OCI-LY7 (cell line): ENCODE measurements around the gene SPSB1. TPM values are rescaled to one million over a fixed set of nuclear protein-coding genes. Genes with fewer than 3 reads are reported as not detected.

Source experiments
- BruUV-seq: library from RNA; stranded (reverse); fragments of 400-500 nt; replicated peaks from 2 replicates; lab custom pipeline; 2021; lab: Mats Ljungman, UMichigan
- CTCF ChIA-PET: fragments of 300-600 bp; sonication (Branson Sonifier 250); formaldehyde crosslinking; loops from one replicate; lab custom pipeline; 2022; ENCODE audit warnings: antibody characterized with exemption; ENCODE audit not compliant: unreplicated experiment; lab: Charles Lee
- POLR2A ChIA-PET: fragments of 300-600 bp; sonication (Branson Sonifier 250); formaldehyde crosslinking; loops from one replicate; lab custom pipeline; 2022; ENCODE audit warnings: antibody characterized with exemption; lab: Charles Lee
- DNase-seq: peaks from one replicate; pipeline ENCODE4 v3.0.0-alpha.2; 2015; ENCODE audit warnings: low spot score
- H2AFZ ChIP-seq: fragments of 200-600 bp; sonication (generic), shearing (Covaris generic); 2 replicates; pipeline ENCODE4 v1.6.1; 2014; ENCODE audit warnings: mild to moderate bottlenecking, antibody characterized with exemption, low read length, moderate library complexity
- H3K27ac ChIP-seq: fragments of 200-600 bp; sonication (generic); 2 replicates; pipeline ENCODE4 v1.5.1; 2014; ENCODE audit warnings: mixed run types, low read depth, mild to moderate bottlenecking, moderate library complexity, low read length, inconsistent platforms; ENCODE audit not compliant: poor library complexity, severe bottlenecking
- H3K36me3 ChIP-seq: fragments of 200-600 bp; sonication (generic); 2 replicates; pipeline ENCODE4 v1.6.1; 2014; ENCODE audit warnings: mild to moderate bottlenecking, antibody characterized with exemption, low read length, moderate library complexity, mixed read lengths; ENCODE audit not compliant: insufficient read depth
- H3K4me1 ChIP-seq: fragments of 200-600 bp; sonication (generic); 2 replicates; pipeline ENCODE4 v1.5.1; 2014; ENCODE audit warnings: mild to moderate bottlenecking, low read length; ENCODE audit not compliant: insufficient read depth, poor library complexity, severe bottlenecking
- H3K4me2 ChIP-seq: fragments of 200-600 bp; sonication (generic); 2 replicates; pipeline ENCODE4 v1.6.1; 2014; ENCODE audit warnings: mild to moderate bottlenecking, low read length
- H3K4me3 ChIP-seq: fragments of 200-600 bp; sonication (generic); 2 replicates; pipeline ENCODE4 v1.5.1; 2014; ENCODE audit warnings: mild to moderate bottlenecking, low read depth, low read length; ENCODE audit not compliant: poor library complexity, severe bottlenecking
- H3K79me2 ChIP-seq: fragments of 200-600 bp; sonication (generic); 2 replicates; pipeline ENCODE4 v1.6.1; 2016; ENCODE audit warnings: low read depth, mild to moderate bottlenecking, low read length, moderate library complexity, mixed read lengths; ENCODE audit not compliant: insufficient read depth
- H3K9me2 ChIP-seq: fragments of 200-600 bp; sonication (generic); 2 replicates; pipeline ENCODE4 v1.6.1; 2016; ENCODE audit warnings: mild to moderate bottlenecking, low read length, mixed read lengths; ENCODE audit not compliant: insufficient read depth
- H3K9me3 ChIP-seq: fragments of 200-600 bp; sonication (generic); 2 replicates; pipeline ENCODE4 v1.6.1; 2014; ENCODE audit warnings: mild to moderate bottlenecking, mixed run types, low read length, mixed read lengths
- H4K20me1 ChIP-seq: fragments of 200-600 bp; sonication (generic); 2 replicates; pipeline ENCODE4 v1.6.1; 2014; ENCODE audit warnings: mild to moderate bottlenecking, antibody characterized with exemption, low read length, moderate library complexity, mixed read lengths; ENCODE audit not compliant: insufficient read depth
- EZH2phosphoT487 ChIP-seq: fragments of 200-600 bp; sonication (generic); IDR thresholded peaks from 2 replicates; pipeline ENCODE4 v1.6.1; 2018; ENCODE audit warnings: low read depth, borderline replicate concordance, mild to moderate bottlenecking, mixed run types, antibody characterized with exemption, low read length, moderate library complexity, mixed read lengths
- intact Hi-C: fragments of 100-400 bp; cut with micrococcal nuclease; formaldehyde crosslinking; loops from one replicate; pipeline ENCODE4 v1.10.0; 2022; ENCODE audit not compliant: unreplicated experiment
- total RNA-seq, 2 experiments: library from RNA; depleted of rRNA in 1 of 2; stranded (reverse); fragments of >200 nt in 1 of 2; shearing (Covaris generic) in 1 of 2; gene quantifications; 2 replicates each; pipeline ENCODE4 v1.2.3, GENCODE V29; 2014 to 2022
- TF ChIP-seq, protein P1 (sequence below): fragments of 200-600 bp; sonication (generic); conservative IDR thresholded peaks from 2 replicates; pipeline ENCODE4 v1.5.1; 2014; ENCODE audit warnings: mild to moderate bottlenecking, antibody characterized with exemption, low read length, moderate library complexity, mixed read lengths

The SPSB1 gene
- total RNA-seq, 2 experiments from 2014 or later, result 1.2 to 14.0 TPM

DNA sequence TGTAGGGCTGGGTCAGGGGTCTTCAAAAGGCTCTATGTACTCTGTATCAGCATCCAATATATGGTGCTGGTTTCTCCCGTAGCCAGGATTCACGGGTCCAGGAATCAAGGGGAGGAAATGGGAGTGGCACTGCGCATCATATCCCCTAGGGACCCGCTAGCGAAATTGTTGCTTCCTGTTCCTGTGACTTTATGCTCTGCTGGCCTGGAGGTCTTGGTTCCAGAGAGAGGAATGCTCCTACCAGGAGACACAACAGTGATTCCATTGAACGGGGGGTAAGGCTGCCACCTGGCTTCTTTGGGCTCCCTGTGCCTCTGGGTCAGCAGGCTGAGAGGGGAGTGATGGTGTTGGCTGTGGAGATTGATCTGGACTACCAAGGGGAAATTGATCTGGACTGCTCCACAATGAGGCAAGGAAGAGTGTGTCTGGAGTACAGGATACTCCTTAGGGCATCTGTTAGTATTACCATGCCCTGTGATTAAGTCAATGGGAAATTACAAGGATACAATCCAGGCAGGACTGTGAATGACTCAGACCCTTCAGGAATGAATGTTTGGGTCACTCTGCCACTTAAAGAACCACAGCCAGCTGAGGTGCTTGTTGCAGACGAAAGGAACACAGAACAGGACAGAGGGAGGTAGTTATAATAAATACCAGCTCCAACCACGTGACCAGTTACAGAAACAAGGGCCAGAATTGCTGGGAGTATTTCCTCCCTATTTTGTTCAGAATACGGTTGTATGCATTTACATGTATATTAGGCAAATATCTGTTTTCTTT lies 10.2 kb downstream of the SPSB1 start:
- no TSS peak for BruUV-seq
- Histone ChIP-seq H3K9me2 (no peaks in the 10 kb centered on the region), H3K9me3 (no peaks in the 10 kb centered on the region), H3K36me3 (no peaks in the 10 kb centered on the region), H3K4me2 (peak overlapping the region; percentile 61), H3K4me1 (peaks cover 44% of the 10 kb centered on the region), H4K20me1 (peaks cover 6% of the 10 kb centered on the region; the same call in 1 of the 2 replicates), H3K4me3 (no peak overlapping the region), H3K27ac (no peak overlapping the region), H3K79me2 (peaks cover 10% of the 10 kb centered on the region; the same call in 1 of the 2 replicates), H2AFZ (no peak overlapping the region)
- TF ChIP-seq EZH2phosphoT487, result no peak
- ChIA-PET CTCF (no interaction called here), POLR2A (no interaction called here)
- peak; percentile 42 for DNase-seq
- intact Hi-C loops, result no loop called here

DNA sequence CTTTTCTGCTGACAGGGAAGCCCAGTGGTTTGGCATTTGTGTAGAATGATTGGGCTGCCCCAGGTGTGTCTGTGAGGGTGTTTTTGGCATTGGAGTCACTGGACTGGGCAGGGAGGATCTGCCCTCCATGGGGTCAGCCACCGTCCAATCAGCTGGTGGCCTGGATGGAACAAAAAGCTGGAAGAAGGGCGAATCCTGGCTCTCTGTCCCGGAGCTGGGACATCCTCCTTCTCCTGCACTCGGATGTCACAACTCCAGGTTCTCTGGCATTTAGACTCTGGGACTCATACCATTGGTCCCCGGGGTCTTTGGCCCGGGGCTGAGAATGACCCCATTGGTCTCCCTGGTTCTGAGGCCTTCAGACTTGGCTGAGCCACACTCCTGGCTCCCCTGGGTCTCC lies 11.2 kb downstream of the SPSB1 start:
- H3K27ac ChIP-seq, result no peak overlapping the region
- BruUV-seq, result no TSS peak
- H3K9me2 ChIP-seq, result no peaks in the 10 kb centered on the region
- intact Hi-C loops, result no loop called here
- no peak for DNase-seq
- ChIA-PET POLR2A (no interaction called here), CTCF (no interaction called here)
- no peak overlapping the region for H3K4me3 ChIP-seq
- peaks cover 44% of the 10 kb centered on the region for H3K4me1 ChIP-seq
- H3K4me2 ChIP-seq, result no peak overlapping the region
- TF ChIP-seq, protein P1, sequence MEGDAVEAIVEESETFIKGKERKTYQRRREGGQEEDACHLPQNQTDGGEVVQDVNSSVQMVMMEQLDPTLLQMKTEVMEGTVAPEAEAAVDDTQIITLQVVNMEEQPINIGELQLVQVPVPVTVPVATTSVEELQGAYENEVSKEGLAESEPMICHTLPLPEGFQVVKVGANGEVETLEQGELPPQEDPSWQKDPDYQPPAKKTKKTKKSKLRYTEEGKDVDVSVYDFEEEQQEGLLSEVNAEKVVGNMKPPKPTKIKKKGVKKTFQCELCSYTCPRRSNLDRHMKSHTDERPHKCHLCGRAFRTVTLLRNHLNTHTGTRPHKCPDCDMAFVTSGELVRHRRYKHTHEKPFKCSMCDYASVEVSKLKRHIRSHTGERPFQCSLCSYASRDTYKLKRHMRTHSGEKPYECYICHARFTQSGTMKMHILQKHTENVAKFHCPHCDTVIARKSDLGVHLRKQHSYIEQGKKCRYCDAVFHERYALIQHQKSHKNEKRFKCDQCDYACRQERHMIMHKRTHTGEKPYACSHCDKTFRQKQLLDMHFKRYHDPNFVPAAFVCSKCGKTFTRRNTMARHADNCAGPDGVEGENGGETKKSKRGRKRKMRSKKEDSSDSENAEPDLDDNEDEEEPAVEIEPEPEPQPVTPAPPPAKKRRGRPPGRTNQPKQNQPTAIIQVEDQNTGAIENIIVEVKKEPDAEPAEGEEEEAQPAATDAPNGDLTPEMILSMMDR, result no peak
- TF ChIP-seq EZH2phosphoT487, result no peak
- no peaks in the 10 kb centered on the region for H3K9me3 ChIP-seq
- H4K20me1 ChIP-seq, result peaks cover 6% of the 10 kb centered on the region; the same call in 1 of the 2 replicates
- H3K36me3 ChIP-seq, result no peaks in the 10 kb centered on the region
- no peak overlapping the region for H2AFZ ChIP-seq
- peaks cover 6% of the 10 kb centered on the region; the same call in 1 of the 2 replicates for H3K79me2 ChIP-seq

DNA sequence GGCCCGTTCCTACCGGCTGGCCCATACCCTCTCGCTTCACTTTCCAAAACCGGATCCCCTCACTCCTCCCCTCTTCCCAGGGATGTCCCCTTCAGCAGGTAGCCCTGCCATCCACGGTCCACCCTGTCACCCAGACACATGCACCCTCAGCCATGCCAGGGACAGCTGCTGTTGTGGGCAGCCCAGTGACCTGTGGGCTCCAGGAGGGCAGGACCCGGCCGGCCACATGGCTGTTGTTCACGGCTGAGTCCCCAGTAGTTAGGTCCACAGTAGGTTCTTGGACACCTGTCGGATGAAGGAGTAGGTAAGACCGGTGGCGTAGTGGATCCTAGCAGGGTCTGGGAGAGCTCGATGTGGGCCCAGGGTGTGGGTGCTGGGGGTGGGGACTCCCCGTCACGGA lies 12.5 kb downstream of the SPSB1 start:
- peaks cover 6% of the 10 kb centered on the region; the same call in 1 of the 2 replicates for H3K79me2 ChIP-seq
- no TSS peak for BruUV-seq
- no peak overlapping the region for H2AFZ ChIP-seq
- peak overlapping the region; percentile 40 for H3K4me2 ChIP-seq
- TF ChIP-seq EZH2phosphoT487, result no peak
- TF ChIP-seq, protein P1, result no peak
- no peak for DNase-seq
- no peaks in the 10 kb centered on the region for H3K9me2 ChIP-seq
- no peak overlapping the region for H3K4me3 ChIP-seq
- intact Hi-C loops, result no loop called here
- ChIA-PET CTCF (no interaction called here), POLR2A (no interaction called here)
- no peaks in the 10 kb centered on the region for H3K9me3 ChIP-seq
- H4K20me1 ChIP-seq, result peaks cover 6% of the 10 kb centered on the region; the same call in 1 of the 2 replicates
- H3K4me1 ChIP-seq, result peaks cover 50% of the 10 kb centered on the region
- no peaks in the 10 kb centered on the region for H3K36me3 ChIP-seq
- H3K27ac ChIP-seq, result no peak overlapping the region
